Mammary epithelial cell (primary cell): Measurements from ENCODE around the gene CD22.

Experiments used
- EZH2 ChIP-seq: IDR thresholded peaks from 2 replicates; pipeline ENCODE4 v1.6.1; 2012; ENCODE audit warnings: low read length, inconsistent platforms, borderline replicate concordance
- TF ChIP-seq, protein P1 (sequence below), 2 donors: IDR thresholded peaks in 1 of 2; conservative IDR thresholded peaks in 1 of 2; 2 replicates each; pipeline ENCODE4 v1.5.1; 2011 to 2012; ENCODE audit warnings: inconsistent platforms in 2 of 2, low read length in 2 of 2, mild to moderate bottlenecking in 2 of 2, control low read depth in 1 of 2, low read depth in 1 of 2; ENCODE audit not compliant: insufficient read depth in 1 of 2; ENCODE audit errors: extremely low read depth in 1 of 2

DNA sequence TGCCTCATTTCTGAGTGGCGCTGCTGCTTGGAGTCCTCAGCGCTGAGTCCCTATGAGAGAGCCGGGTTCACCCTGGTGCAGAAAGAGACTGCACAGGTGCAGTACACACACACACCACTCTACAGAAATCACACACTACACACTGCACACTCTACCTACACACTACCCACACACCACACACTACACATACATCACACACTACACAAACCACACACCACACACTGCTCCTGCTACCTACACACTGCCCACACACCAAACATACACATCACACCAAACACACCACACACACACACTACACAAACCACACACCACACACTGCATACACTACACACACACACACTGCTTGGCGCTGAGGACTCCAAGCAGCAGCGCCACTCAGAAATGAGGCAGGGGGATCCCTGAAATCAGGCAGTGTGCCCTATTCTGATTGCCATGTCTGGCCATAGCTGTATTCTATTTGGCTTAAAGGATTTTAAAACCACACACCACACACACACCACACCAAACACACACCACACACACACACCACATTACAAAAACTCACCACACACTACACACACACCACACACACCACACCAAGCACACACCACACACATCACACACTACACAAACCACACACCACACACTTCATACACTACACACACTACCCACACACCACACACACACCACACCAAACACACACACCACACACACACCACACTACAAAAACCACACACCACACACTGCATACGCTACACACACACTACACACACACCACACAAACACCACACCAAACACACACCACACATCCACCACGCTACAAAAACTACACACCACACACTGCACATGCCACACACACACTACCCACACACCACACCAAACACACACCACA, 32.1 kb upstream of the CD22 start:
- TF ChIP-seq, protein P1, sequence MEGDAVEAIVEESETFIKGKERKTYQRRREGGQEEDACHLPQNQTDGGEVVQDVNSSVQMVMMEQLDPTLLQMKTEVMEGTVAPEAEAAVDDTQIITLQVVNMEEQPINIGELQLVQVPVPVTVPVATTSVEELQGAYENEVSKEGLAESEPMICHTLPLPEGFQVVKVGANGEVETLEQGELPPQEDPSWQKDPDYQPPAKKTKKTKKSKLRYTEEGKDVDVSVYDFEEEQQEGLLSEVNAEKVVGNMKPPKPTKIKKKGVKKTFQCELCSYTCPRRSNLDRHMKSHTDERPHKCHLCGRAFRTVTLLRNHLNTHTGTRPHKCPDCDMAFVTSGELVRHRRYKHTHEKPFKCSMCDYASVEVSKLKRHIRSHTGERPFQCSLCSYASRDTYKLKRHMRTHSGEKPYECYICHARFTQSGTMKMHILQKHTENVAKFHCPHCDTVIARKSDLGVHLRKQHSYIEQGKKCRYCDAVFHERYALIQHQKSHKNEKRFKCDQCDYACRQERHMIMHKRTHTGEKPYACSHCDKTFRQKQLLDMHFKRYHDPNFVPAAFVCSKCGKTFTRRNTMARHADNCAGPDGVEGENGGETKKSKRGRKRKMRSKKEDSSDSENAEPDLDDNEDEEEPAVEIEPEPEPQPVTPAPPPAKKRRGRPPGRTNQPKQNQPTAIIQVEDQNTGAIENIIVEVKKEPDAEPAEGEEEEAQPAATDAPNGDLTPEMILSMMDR (conservative IDR thresholded peaks at IDR 0.05 in 1 of 2, IDR thresholded peaks at IDR 0.05 in 1 of 2; ENCODE audit: extremely low read depth in 1 of 2, insufficient read depth in 1 of 2, low read depth in 1 of 2, low read length in 2 of 2): no peak
- no peak for TF ChIP-seq EZH2
